GM12878 (cell line): ENCODE results near the gene SLC6A8. TPM values are rescaled to one million over a fixed set of nuclear protein-coding genes. Genes with fewer than 3 reads are reported as not detected.

Experiments used
- ATAC-seq: fragments of 200-7000 bp; cut with Tn5 transposase; 3 replicates; pipeline ENCODE4 v1.9.1; 2020; ENCODE audit warnings: mild to moderate bottlenecking, moderate library complexity
- BruUV-seq: library from RNA; stranded (reverse); fragments of 400-500 nt; replicated peaks from 2 replicates; lab custom pipeline; 2021; lab: Mats Ljungman, UMichigan
- CTCF ChIA-PET: fragments of 300-600 bp; sonication (Branson Sonifier 250); formaldehyde crosslinking; extraction: SDS; loops from one replicate; lab custom pipeline; 2021; ENCODE audit warnings: inconsistent platforms; lab: Yijun Ruan, JAX
- POLR2A ChIA-PET: fragments of 350-600 bp; formaldehyde crosslinking; extraction: SDS; loops from one replicate; lab custom pipeline; 2021; ENCODE audit warnings: inconsistent platforms; lab: Charles Lee
- RAD21 ChIA-PET: fragments of 300-600 bp; sonication (Branson Sonifier 250); formaldehyde crosslinking; loops from one replicate; lab custom pipeline; 2023; ENCODE audit warnings: antibody characterized with exemption; ENCODE audit not compliant: unreplicated experiment; lab: Charles Lee
- SMC1A ChIA-PET: fragments of 300-600 bp; sonication (Branson Sonifier 250); formaldehyde crosslinking; loops from one replicate; lab custom pipeline; 2023; ENCODE audit not compliant: unreplicated experiment, uncharacterized antibody; lab: Charles Lee
- DNase-seq: peaks from one replicate; pipeline ENCODE4 v3.0.0-alpha.2; 2011; ENCODE audit warnings: low read depth, low spot score
- FAIRE-seq: peaks from 3 replicates; lab custom pipeline; 2011; peaks lifted over from hg19 to GRCh38; lab: Jason Lieb, UNC
- H2AFZ ChIP-seq: 2 replicates; pipeline ENCODE4 v1.6.0; 2011; ENCODE audit warnings: low read depth, low read length, control low read depth; ENCODE audit not compliant: control insufficient read depth
- H3K27ac ChIP-seq: 2 replicates; pipeline ENCODE4 v1.5.1; 2011; ENCODE audit warnings: control low read depth; ENCODE audit not compliant: control insufficient read depth, insufficient read depth
- H3K27me3 ChIP-seq, 2 experiments: replicated peaks in 1 of 2; 2 replicates each; pipeline versions ENCODE4 v1.6.0 to v1.6.1; 2011; ENCODE audit warnings: low read length in 1 of 2; ENCODE audit not compliant: control insufficient read depth in 2 of 2, insufficient read depth in 2 of 2
- H3K36me3 ChIP-seq, 2 experiments: 2 replicates each; pipeline ENCODE4 v1.5.1; 2011; ENCODE audit warnings: low read length in 1 of 2; ENCODE audit not compliant: control insufficient read depth in 2 of 2, insufficient read depth in 2 of 2
- H3K4me1 ChIP-seq: 2 replicates; pipeline ENCODE4 v1.6.1; 2011; ENCODE audit warnings: mild to moderate bottlenecking, low read length, moderate library complexity, mixed read lengths; ENCODE audit not compliant: control insufficient read depth, insufficient read depth
- H3K4me2 ChIP-seq: 2 replicates; pipeline ENCODE4 v1.6.0; 2011; ENCODE audit warnings: control low read depth; ENCODE audit not compliant: control insufficient read depth, insufficient read depth
- H3K4me3 ChIP-seq: fragments of 200-600 bp; sonication (generic); 2 replicates; pipeline ENCODE4 v1.5.1; 2016
- H3K79me2 ChIP-seq: 2 replicates; pipeline ENCODE4 v1.6.0; 2011; ENCODE audit warnings: low read length; ENCODE audit not compliant: control insufficient read depth, insufficient read depth
- H3K9ac ChIP-seq: 2 replicates; pipeline ENCODE4 v1.8.0; 2011; ENCODE audit warnings: low read length, control low read depth, mixed read lengths; ENCODE audit not compliant: control insufficient read depth, insufficient read depth
- H3K9me3 ChIP-seq: replicated peaks from 3 replicates; pipeline ENCODE4 v1.5.1; 2011; ENCODE audit warnings: mild to moderate bottlenecking, low read length; ENCODE audit not compliant: control insufficient read depth, insufficient read depth
- H4K20me1 ChIP-seq: 2 replicates; pipeline ENCODE4 v1.6.0; 2011; ENCODE audit not compliant: control insufficient read depth, insufficient read depth
- GABPA ChIP-seq: IDR thresholded peaks from 2 replicates; pipeline ENCODE4 v1.6.1; 2014; ENCODE audit warnings: antibody characterized with exemption, low read depth, mild to moderate bottlenecking, inconsistent platforms
- MTA3 ChIP-seq: IDR thresholded peaks from 2 replicates; pipeline ENCODE4 v1.6.1; 2012; ENCODE audit warnings: low read length, inconsistent platforms, borderline replicate concordance
- NFIC ChIP-seq: IDR thresholded peaks from 2 replicates; pipeline ENCODE4 v1.6.1; 2012; ENCODE audit warnings: low read depth, mild to moderate bottlenecking, inconsistent platforms, low read length, moderate library complexity
- RFX5 ChIP-seq: IDR thresholded peaks from 2 replicates; pipeline ENCODE4 v1.6.1; 2011; ENCODE audit warnings: low read depth, low read length, improper control_type of control experiment
- RUNX3 ChIP-seq: IDR thresholded peaks from 2 replicates; pipeline ENCODE4 v1.6.1; 2012; ENCODE audit warnings: low read length, inconsistent platforms
- SIN3A ChIP-seq: IDR thresholded peaks from 2 replicates; pipeline ENCODE4 v1.6.1; 2012; ENCODE audit warnings: low read depth, low read length, improper control_type of control experiment
- SREBF2 ChIP-seq: IDR thresholded peaks from 2 replicates; pipeline ENCODE4 v1.6.1; 2012; ENCODE audit warnings: mild to moderate bottlenecking, low read length
- STAT3 ChIP-seq: IDR thresholded peaks from 2 replicates; pipeline ENCODE4 v1.6.1; 2011; ENCODE audit warnings: low read depth, low read length, improper control_type of control experiment
- ZNF622 ChIP-seq: fragments of 450-650 bp; IDR thresholded peaks from 2 replicates; pipeline ENCODE4 v1.6.1; 2017; ENCODE audit warnings: mild to moderate bottlenecking, inconsistent platforms
- WGBS: methylation state at CpG from one replicate; pipeline ENCODE4 v1.1.6; 2016; ENCODE audit warnings: low lambda C conversion rate; ENCODE audit not compliant: insufficient replicate concordance, insufficient coverage; ENCODE audit errors: missing lambda C conversion rate; 5-methylcytosine and 5-hydroxymethylcytosine counted together
- in situ Hi-C: fragments of 300-500 bp; cut with MboI; formaldehyde crosslinking; loops from 9 replicates; pipeline ENCODE4 v1.14.3; 2018; ENCODE audit warnings: mixed read lengths
- intact Hi-C: fragments of 100-400 bp; cut with micrococcal nuclease; formaldehyde crosslinking; loops from one replicate; pipeline ENCODE4 v1.14.2; 2022; ENCODE audit not compliant: unreplicated experiment
- polyA plus RNA-seq, 11 experiments: library from polyadenylated mRNA; depleted of rRNA in 4 of 11; unstranded in 6 of 11; stranded (reverse) in 5 of 11; fragments of >200 nt; fragmentation: Nextera tagmentation in 4 of 11; fragmentation: Illumina TruSeq in 1 of 11; extraction: Ambion mirVana in 4 of 11; extraction: Trizol in 1 of 11; gene quantifications; 1 replicate in 1 of 11; 2 replicates in 10 of 11; pipeline versions ENCODE4 v1.2.1 to v1.2.3, GENCODE V29; 2011 to 2016; ENCODE audit warnings: inconsistent platforms in 2 of 11, missing spikeins in 2 of 11, low read depth in 1 of 11
- total RNA-seq, 4 experiments: library from RNA; depleted of rRNA in 3 of 4; stranded (reverse); fragments of >200 nt in 3 of 4; fragmentation: Illumina TruSeq in 1 of 4; extraction: Trizol in 1 of 4; gene quantifications; 2 replicates each; pipeline versions ENCODE4 v1.2.1 to v1.2.3, GENCODE V29; 2013 to 2021
- TF ChIP-seq, protein P1 (sequence below): IDR thresholded peaks from 2 replicates; pipeline ENCODE4 v1.6.1; 2012; ENCODE audit warnings: low read depth, low read length, improper control_type of control experiment
- TF ChIP-seq, protein P2 (sequence below): fragments of 450-650 bp; formaldehyde crosslinking; IDR thresholded peaks from 2 replicates; pipeline ENCODE4 v1.4.0; 2020; ENCODE audit warnings: mild to moderate bottlenecking, moderate library complexity
- TF ChIP-seq, protein P3 (sequence below): fragments of 150-350 bp; IDR thresholded peaks from 2 replicates; pipeline ENCODE4 v1.6.1; 2016; ENCODE audit warnings: low read depth, low read length

Gene SLC6A8
- total and polyA plus RNA-seq, 10 of the 15 experiments (the other 5 are each of a cell fraction or from before 2014, with no cell fraction given), result 0.01 to 0.72 (median 0.17) TPM; not detected in 6

DNA sequence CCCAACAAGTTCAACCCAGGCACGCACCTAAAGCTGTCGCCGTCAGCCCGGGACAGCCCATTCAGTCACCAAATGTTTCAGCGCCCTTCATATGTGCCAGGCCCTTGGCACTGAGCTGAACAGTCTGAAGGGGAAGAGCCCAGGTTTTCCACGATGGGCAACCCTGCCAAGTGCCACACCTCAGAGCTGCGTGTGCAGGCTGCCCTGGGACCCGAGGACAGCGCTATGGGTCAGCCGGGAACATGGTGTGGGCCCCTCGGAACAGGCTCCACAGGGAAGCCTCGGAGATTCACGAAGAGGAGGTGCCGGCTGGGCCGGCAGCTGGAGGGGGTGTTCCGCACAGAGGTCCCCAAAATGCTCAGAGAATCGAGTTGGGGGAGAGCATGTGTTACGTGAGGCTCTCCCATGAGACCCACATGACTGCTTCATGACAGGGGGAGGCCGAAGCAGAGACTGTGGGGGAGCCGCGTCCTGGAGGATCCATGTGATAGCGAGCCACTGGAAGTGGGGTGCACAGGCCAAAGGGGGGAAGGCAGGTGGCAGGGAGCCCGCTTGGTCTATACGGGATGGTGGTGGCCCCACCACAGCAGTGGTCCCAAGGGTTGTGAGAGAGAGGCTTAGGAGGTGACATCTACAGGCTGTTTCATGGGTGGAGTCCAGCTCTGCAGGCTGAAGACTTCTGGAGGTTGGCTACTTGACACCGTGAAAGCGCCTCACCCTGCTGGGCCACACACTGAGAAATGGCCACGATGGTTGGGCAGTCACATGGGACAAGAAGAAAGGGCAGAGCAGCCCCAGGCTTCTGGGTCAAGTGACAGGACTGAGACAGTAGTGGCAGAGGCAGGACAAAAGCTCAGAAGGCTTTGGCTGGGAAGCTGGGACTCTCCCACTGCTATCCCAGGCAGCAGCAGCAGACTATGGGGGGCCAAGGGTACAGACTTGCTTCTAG lies 22.3 kb downstream of the SLC6A8 start:
- Histone ChIP-seq H3K27ac (no peak overlapping the region), H4K20me1 (no peaks in the 10 kb centered on the region), H3K4me1 (no peaks in the 10 kb centered on the region), H3K27me3 (no peaks in the 10 kb centered on the region), H3K9ac (no peak overlapping the region), H3K4me2 (no peak overlapping the region), H3K36me3 (peaks cover 0 to 4% of the 10 kb centered on the region in 2 experiments), H3K9me3 (no peaks in the 10 kb centered on the region), H2AFZ (no peak overlapping the region), H3K4me3 (no peak overlapping the region), H3K79me2 (no peaks in the 10 kb centered on the region)
- ChIA-PET POLR2A (no interaction called here), RAD21 (no interaction called here), CTCF (no interaction called here), SMC1A (no interaction called here)
- FAIRE-seq, result no peak
- TF ChIP-seq, protein P1, sequence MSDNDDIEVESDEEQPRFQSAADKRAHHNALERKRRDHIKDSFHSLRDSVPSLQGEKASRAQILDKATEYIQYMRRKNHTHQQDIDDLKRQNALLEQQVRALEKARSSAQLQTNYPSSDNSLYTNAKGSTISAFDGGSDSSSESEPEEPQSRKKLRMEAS, result no peak
- TF ChIP-seq MTA3, result no peak
- TF ChIP-seq, protein P2, sequence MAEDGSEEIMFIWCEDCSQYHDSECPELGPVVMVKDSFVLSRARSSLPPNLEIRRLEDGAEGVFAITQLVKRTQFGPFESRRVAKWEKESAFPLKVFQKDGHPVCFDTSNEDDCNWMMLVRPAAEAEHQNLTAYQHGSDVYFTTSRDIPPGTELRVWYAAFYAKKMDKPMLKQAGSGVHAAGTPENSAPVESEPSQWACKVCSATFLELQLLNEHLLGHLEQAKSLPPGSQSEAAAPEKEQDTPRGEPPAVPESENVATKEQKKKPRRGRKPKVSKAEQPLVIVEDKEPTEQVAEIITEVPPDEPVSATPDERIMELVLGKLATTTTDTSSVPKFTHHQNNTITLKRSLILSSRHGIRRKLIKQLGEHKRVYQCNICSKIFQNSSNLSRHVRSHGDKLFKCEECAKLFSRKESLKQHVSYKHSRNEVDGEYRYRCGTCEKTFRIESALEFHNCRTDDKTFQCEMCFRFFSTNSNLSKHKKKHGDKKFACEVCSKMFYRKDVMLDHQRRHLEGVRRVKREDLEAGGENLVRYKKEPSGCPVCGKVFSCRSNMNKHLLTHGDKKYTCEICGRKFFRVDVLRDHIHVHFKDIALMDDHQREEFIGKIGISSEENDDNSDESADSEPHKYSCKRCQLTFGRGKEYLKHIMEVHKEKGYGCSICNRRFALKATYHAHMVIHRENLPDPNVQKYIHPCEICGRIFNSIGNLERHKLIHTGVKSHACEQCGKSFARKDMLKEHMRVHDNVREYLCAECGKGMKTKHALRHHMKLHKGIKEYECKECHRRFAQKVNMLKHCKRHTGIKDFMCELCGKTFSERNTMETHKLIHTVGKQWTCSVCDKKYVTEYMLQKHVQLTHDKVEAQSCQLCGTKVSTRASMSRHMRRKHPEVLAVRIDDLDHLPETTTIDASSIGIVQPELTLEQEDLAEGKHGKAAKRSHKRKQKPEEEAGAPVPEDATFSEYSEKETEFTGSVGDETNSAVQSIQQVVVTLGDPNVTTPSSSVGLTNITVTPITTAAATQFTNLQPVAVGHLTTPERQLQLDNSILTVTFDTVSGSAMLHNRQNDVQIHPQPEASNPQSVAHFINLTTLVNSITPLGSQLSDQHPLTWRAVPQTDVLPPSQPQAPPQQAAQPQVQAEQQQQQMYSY (CRISPR knock-in tag), result no peak
- no peak for TF ChIP-seq RUNX3
- TF ChIP-seq NFIC, result no peak
- TF ChIP-seq STAT3, result no peak
- TF ChIP-seq RFX5, result no peak
- no peak for TF ChIP-seq SREBF2
- TF ChIP-seq SIN3A, result no peak
- no peak for TF ChIP-seq ZNF622
- TF ChIP-seq GABPA, result no peak
- TF ChIP-seq, protein P3, sequence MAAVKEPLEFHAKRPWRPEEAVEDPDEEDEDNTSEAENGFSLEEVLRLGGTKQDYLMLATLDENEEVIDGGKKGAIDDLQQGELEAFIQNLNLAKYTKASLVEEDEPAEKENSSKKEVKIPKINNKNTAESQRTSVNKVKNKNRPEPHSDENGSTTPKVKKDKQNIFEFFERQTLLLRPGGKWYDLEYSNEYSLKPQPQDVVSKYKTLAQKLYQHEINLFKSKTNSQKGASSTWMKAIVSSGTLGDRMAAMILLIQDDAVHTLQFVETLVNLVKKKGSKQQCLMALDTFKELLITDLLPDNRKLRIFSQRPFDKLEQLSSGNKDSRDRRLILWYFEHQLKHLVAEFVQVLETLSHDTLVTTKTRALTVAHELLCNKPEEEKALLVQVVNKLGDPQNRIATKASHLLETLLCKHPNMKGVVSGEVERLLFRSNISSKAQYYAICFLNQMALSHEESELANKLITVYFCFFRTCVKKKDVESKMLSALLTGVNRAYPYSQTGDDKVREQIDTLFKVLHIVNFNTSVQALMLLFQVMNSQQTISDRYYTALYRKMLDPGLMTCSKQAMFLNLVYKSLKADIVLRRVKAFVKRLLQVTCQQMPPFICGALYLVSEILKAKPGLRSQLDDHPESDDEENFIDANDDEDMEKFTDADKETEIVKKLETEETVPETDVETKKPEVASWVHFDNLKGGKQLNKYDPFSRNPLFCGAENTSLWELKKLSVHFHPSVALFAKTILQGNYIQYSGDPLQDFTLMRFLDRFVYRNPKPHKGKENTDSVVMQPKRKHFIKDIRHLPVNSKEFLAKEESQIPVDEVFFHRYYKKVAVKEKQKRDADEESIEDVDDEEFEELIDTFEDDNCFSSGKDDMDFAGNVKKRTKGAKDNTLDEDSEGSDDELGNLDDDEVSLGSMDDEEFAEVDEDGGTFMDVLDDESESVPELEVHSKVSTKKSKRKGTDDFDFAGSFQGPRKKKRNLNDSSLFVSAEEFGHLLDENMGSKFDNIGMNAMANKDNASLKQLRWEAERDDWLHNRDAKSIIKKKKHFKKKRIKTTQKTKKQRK, result no peak
- 68% methylated on average over 27 of the region's 27 CpGs for WGBS
- no TSS peak for BruUV-seq
- no peak for ATAC-seq
- intact Hi-C loops (no loop called here), in situ Hi-C loops (loop anchor here (10.0 kb wide), 1 partner anchor 105 kb away; no protein-coding TSS in a partner anchor)
- DNase-seq, result no peak
